HG02884 (cell line): ENCODE measurements around the gene IGSF5.
"Not testable (repeated sequence)": the region's sequence is repeated elsewhere in the genome, so short reads cannot be mapped to it uniquely, and the experiment has no call there.

Experiments
- ATAC-seq: cut with Tn5 transposase; IDR thresholded peaks from one replicate; pipeline ENCODE4 v1.9.1; 2021; ENCODE audit warnings: mild to moderate bottlenecking, moderate library complexity; ENCODE audit not compliant: unreplicated experiment

The IGSF5 gene

DNA sequence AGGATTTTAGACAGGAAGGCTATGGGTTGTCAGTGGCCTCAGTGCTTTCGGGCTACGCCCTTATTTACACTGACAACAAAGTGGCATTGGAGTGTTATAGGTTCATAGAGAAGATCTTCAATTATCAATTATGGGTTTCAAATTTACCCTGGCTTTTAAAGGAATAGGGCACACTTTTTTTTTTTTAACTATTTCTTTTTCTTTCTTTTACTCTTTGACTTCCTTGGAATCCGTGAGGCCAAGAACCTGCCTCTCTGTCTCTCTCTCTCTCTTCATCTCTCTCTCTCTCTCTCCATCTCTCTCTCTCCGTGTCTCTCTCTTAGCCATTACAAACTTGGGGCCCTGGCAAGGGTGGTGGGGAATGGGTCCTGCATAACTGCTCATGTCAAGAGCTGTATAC lies at the start of gene IGSF5:
IGSF5 (plus strand) TSS at position 301 of the 400 bp plus-strand sequence. CDS start 327 bp downstream, outside the sequence.
- not testable (repeated sequence) for ATAC-seq

DNA sequence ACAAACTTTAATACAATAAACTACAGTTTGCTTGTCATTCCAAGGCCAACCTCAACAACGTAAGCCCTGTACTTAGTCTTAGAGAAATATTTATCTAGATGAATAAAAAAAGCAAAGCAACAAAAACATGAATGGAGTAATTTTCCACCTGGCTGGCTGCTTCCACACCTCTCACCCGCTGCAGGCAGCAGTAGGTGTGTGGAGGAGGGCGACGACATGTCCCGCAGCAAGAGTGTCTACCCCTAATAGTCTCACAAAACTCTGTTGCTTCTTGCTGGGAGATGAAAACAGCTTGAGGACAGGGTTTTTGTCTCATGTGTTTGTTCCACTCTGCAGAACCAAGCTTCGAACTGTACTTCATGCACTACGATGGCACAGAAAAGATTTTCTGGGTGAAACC lies 48.8 kb upstream of the IGSF5 start:
- no peak for ATAC-seq

DNA sequence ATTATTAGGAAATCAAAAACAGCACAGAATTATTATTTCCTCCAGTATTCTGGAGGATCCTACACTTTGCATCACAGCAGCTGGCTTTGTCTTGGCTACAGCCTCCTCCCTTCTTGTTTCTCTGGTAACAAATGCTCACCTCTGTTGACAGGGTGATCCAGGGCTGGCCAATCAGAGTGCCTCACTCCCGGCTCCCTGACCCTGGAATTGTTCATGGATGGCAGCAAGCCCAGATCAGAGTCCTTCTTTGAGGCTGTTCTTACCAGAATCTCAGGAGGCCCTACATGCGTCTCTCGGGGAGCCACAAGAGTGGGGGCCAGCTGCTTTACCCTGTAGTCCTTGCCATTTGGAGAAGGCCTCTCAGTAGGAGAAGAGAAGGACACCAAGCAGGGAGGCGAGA lies 48.4 kb upstream of the IGSF5 start:
- no peak for ATAC-seq

DNA sequence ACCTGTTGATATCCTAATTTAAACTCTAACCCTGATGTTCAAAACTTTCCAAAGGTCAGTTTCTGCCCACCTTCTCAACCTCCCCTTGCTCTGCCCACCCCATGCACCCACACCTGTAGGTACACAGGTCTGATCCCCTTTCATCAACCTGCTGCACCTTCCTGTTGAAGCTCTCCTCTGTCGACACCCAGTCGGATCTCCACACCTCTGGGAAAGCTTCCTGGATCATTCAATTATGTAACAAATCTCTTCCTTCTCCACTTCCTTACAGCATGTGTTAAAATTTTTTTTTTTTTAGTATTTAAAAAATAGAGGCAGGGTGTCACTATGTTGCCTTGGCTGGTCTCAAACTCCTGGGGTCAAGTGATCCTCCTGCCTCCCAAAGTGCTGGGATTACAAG lies 44.7 kb upstream of the IGSF5 start:
- ATAC-seq, result no peak

DNA sequence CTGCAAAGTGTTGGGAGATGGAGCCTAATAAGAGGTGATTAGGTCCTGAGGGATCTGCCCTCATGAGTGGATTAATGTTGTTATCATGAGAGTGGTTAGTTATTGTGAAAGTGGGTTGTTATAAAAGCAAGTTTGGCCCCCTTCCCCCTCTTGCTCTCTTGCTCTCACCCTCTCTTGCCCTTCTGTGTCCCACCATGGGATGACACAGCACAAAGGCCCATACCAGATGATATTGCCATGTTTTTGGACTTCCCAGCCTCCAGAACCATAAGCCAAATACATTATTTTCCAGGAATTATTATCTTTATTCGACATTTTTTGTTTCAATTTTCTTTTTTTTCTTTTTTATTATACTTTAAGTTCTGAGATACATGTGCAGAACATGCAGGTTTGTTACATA lies 41.4 kb upstream of the IGSF5 start:
- ATAC-seq, result no peak

DNA sequence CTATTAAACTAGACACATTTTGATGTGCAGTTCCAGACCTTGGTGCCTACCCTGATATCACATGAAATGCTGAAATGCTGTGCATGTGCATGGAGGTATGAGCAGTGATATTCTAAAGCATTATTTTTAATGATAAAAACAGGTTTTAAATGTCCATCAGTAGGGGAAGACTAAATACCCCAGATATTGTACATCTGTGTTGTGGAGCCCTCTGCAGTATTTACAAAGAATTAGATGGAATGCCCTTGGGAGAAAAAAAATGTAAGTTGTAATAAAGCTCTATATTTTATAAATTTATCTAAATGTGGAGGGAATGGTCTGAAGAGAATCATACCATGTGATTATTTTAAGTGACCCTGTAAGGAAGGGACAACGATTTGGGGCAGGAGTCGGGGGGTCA lies 39.1 kb upstream of the IGSF5 start:
- no peak for ATAC-seq

DNA sequence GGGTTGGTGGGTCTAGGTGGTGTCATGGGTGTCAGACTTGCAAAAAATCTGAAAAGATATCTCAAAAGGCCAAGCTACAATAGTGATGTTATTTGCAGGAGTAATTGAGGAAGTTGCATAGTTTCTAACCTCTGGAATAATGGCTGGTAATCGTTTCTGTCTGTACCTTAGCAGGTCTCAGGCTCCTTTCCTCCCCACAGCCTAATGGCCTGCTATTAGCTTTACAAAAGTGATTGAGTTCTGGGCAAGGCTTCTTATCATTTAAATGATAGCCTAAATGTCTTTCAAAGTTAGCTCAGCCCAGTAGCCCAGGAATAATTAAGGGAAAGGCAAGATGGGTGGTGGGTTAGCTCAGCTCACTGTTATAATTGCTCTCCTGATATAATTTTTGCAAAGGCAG lies 37.7 kb upstream of the IGSF5 start:
- no peak for ATAC-seq

DNA sequence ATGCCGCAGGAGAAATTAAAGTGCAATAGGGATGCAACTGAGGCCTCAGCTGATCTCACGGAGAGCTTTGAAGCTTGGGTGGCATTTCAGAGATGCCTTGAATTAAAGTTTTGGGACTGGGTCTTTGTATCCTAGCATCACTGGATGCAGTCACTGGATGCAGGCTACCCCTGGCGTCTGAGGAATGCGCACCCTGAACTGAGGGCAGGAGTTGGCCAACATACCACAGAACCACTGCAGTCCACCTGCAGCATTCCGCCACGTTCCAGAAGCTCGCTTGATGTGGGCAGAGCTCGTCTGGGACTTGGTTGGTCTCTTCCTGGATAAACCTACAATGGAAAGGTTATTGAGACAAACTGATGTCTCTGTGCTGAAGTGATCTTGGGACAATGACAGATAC lies 34.1 kb upstream of the IGSF5 start:
- ATAC-seq, result no peak

DNA sequence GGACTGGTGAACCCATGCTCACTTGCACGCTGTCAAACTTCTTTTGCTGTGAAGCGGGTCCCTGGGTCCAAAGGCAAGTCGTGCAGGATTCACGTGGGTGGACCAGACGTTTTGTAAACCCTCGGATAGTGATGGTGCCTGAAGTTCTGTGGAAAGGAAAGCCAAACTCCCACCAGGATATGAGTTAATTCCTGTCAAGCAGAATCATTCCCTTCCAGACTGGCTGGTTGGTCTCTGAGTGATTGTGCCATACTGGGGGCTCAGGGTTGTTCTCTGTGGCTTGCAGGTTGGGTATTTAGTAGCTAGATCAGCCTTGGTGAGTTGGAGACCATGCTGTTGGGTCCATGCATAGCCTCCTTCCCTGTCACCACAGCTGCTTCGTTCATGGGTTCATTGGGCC lies 32.7 kb upstream of the IGSF5 start:
- no peak for ATAC-seq

DNA sequence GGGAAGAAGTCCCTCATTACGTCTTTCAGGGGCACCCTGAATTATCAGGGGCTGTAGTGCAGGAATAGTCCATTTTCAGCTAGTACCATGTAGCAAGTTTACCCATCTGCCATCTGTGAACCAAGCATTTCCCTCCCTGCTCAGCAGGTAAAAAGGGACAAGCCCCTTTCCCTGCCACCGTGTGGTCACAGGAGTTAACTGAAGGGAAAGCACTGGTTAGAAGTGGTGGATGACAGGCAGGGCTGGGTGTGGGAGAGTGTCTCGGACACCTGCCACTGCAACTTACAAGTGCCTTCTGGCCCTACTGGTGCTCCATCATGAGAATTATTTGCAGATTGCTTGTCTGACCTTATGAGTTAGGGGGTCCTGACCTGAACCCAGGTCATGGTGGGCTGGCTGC lies 32.0 kb upstream of the IGSF5 start:
- ATAC-seq, result no peak

DNA sequence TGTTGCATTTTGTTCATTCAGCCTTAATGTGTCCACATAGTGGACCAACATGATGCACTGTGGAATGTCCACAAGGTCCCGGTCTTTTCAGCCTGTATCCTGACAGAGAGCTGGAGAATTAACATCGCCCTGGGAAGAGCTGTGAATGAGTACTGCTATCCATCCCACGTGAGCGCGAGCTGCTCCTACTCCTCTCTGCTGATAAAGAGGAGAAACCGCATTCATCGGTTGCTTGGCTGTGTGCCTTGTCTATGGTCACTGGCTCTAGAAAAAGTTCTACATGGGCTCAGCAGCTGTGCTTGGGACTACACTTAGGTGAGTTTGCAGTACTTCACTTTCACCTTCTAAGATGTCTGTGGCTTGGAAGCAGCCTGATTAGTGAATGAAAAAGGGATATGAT lies 31.1 kb upstream of the IGSF5 start:
- no peak for ATAC-seq

DNA sequence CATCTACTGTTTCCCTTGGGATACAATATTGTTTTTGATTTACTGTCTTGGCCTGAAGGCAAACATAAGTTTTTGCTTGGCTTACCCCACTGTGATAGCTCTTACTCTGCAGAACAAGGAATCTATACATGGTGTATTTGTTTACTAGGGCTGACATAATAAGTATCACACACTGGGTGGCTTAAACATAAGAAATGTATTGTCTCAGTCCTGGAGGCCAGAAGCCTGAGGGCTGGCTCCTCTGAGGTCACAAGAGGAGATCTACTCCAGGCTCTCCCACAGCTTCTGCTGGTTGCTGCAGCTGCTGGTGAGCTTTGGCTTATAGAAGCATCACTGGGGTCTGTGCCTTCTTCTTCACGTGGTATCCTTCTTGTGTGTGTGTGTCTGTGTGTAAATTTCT lies 30.7 kb upstream of the IGSF5 start:
- ATAC-seq, result no peak

DNA sequence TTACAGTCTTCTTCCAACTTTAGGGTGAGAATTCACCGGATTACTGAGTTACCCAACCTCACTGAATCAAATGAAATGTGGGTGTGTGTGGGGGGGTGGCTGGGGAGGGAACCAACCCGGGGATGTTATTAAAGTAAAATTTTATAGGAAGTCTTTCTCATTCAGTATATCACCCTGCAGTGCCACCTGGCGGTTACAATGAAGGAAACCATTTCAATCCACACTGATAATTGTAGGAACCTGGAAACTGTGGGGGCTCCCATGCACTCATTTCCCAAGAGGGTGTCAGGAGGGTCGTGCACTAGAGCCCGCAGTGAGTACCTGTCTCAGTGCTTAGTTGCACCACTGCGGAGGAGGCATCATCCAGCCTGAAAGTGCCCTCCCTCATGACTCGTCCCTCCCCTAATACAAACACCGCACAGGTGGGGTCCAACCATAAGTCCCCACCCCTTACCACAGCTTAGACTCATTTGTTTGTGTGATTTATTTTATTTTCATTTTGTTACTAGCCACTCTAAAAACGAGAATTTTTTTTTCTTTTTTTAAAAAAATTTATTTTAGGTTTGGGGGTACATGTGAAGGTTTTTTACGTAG lies 29.1 kb upstream of the IGSF5 start:
- ATAC-seq, result no peak

DNA sequence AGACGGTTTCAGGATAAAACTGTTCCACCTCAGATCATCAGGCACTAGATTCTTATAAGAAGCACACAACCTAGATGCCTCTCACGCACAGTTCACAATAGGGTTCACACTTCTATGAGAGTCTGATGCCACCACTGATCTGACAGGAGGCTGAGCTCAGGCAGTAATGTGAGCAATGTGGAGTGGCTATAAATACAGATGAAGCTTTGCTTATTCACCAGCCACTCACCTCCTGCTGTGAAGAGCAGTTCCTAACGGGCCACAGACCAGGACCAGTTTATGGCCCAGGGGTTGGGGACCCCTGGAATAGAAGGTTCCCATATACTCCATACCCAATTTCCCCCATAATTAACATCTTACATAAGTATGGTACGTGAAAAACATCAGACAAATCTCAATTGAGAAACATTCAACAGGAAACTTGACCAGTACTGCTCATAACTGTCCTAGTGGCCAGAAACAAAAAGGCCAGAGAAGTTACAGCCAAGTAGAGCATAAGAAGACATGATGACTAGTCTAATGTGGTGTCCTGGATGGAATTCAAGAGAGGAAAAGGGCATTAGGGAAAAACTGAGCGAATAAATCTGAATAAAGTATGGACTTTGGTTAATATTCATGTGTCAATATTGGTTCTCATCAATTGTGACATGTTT lies 24.7 kb upstream of the IGSF5 start:
- no peak for ATAC-seq

DNA sequence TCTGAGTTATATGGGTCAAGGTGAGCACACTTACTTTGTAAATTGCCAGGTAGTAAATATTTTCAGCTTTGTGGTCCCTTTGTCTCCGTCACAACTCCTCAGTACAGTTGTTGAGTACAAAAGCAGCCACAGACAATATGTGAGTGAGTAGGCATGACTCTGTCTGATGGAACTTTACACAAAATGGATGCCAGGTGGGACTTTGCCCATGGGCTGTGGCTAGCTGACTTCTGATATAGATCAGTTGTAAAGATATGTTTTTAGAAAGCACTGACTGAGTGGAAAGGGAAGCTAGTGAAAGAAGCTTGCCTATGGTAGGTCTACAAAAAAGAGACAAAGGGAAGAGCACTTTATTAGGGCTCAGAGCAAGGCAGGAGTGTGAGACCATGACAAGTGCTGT lies 23.1 kb upstream of the IGSF5 start:
- no peak for ATAC-seq

DNA sequence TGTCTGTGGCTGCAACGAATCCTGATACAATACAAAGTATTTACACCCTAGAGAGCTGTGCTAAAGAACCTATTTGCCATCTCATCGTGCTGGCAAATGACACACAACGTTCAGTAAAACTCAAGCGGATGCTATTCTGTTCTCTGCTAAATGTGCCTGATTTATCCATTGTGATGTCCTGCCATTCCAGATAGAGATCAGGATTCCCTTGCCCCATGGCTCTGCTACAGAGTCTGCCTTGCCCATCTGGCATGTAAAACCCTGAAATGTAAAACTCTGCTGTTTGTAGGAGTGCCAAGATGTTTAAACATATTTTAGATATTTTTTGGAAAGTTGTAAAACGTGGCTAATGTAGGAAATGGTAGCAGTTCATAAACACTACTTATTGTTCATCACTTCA lies 20.0 kb upstream of the IGSF5 start:
- no peak for ATAC-seq

DNA sequence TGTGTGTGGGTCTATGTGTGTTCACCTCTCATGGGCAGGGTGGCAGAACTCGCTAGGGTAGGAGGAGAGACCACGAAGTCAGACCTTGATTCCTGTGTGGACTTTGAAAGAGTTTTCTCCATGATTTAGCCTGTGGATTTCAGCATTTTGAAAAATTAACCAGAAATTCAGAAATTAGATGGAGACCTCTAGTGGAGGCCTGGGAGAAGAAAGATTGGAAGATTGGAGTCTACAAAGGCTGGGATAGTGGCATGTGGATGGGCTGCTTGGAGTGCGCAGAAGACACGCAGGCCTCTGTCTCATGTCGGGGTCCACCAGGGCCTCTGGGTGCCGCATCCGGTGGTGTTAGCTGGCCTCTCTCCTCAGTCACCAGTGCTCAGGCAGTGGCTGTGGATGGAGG lies 18.9 kb upstream of the IGSF5 start:
- ATAC-seq, result no peak

DNA sequence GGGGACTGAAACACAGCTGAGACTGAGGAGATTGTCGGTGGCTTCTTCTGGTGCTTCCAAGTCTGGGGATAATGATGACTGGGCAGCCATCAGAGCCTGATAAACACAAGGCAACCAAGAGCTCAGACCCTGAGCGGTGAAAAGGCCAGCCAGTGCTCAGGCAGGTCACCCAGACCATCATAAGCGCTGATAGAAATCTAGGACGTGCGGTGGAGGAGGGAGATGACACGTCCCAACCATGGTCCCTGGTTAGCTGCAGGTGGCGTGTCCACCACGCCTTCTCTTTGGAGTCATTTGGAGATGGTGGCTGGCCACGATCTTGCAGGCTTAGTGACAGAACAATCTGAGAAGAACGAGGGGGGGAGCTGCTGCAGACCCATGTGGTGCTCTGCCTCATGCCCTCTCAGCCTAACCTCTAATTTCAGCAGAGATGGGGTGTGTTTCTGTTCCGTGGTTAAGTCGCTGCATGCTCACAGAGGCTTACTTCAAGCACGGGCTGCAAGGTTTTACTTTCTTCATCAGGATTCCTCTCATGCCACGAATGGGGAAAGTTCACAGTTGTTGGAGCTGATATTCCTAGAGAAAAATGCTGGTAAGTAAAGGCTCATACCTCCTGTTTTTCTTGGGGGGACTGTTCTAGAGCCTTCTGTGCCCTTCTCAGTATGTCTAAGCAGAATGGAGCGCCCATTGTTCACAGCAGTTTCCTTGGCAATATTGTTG lies 17.4 kb upstream of the IGSF5 start:
- ATAC-seq, result no peak

DNA sequence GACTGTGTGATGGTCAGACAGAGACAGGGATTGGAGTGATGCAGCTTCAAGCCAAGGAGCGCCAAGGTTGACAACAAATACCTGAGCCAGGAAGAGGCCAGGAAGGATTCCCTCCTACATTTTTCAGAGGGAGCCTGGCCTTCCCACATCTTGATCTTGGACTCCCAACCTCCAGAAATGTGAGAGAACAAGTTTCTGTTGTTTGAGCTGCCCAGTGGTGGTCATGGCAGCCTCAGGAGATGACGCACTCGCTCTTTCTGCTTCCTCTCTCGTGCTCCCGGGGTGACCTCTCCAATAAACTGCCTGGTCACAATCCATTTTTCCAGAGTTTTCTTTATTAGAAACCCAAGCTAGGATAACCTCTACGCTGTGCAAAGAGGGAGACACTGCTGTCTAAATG lies 16.6 kb upstream of the IGSF5 start:
- no peak for ATAC-seq

DNA sequence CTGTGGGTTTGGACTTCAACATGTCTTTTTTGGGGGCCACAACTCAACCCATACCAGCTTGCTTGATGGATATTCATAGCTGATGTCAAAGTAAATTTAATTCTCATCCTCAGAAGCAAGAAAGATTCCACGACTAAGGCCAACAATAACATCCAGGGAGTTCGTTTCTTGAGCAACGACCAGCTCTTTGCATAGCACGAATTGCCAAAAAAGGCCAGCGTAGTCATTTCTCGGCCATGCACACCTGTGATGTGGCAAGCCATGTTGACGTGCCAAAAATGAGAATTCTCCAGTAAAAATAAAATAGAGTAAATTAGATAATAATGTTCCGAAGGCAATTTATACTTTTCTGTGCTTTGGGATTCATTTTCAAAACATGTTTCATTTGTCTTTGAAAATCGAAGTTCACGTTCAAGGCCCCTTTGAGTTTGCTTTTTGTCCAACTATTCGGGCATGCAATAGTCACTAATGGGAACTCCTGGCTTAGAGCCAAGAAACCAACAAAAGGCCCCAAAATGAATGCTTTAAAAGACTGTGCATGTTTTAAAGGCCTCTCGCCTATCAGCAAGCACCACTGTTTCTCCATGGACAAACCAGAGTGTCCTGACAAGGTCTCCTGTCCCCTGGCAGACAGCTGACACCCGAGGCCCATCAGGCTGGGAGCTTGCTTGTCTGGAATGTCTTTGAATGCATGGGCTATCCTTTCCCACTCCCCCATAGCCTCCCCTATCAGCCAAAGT lies 14.4 kb upstream of the IGSF5 start:
- ATAC-seq, result no peak

DNA sequence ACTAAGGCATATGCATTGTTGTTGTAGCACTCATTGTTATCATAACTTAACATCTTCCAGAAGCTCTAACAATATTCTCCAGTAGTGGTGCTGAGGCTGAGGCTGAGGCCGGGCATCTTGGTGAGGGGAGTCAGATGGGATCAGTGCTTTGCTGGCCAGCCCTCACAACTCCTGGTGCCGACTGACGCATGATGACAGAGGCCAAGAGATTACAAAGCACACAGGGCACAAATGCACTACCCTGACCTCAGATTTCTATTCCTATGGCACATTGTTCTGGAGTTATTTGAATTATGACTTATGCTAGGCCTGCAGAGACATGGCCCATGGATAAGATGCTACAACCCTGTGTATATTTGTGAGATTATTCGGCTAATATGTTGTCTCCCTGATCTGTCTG lies 8.3 kb upstream of the IGSF5 start:
- ATAC-seq, result no peak
